Mesothelial cell of epicardium (in vitro differentiated cells): ENCODE measurements around the gene PHC3. TPM values are rescaled to one million over a fixed set of nuclear protein-coding genes. Genes with fewer than 3 reads are reported as not detected.

ENCODE experiments used
- DNase-seq, 2 experiments: peaks; one replicate each; pipeline ENCODE4 v3.0.0; 2021; ENCODE audit warnings: low spot score in 2 of 2; ENCODE audit not compliant: unreplicated experiment in 2 of 2
- H3K27ac Mint-ChIP-seq: 2 replicates; pipeline ENCODE4 v1.8.0; 2021; ENCODE audit warnings: mixed read lengths
- H3K27me3 Mint-ChIP-seq: 2 replicates; pipeline ENCODE4 v1.8.0; 2021; ENCODE audit warnings: low read depth, mixed read lengths
- H3K36me3 Mint-ChIP-seq: 2 replicates; pipeline ENCODE4 v1.8.0; 2021; ENCODE audit warnings: mixed read lengths
- H3K4me1 Mint-ChIP-seq: 2 replicates; pipeline ENCODE4 v1.8.0; 2021; ENCODE audit warnings: mixed read lengths
- H3K4me3 Mint-ChIP-seq: 2 replicates; pipeline ENCODE4 v1.8.0; 2021; ENCODE audit warnings: mild to moderate bottlenecking, moderate library complexity, mixed read lengths
- H3K9me3 Mint-ChIP-seq: 2 replicates; pipeline ENCODE4 v1.8.0; 2021; ENCODE audit warnings: mixed read lengths
- total RNA-seq: library from RNA; stranded (reverse); gene quantifications from 3 replicates; pipeline ENCODE4 v1.2.1, GENCODE V29; 2021
- TF ChIP-seq, protein P1 (sequence below): fragments of 200-600 bp; sonication (generic); IDR thresholded peaks from one replicate; pipeline ENCODE4 v1.5.0; 2021; ENCODE audit warnings: antibody characterized with exemption; ENCODE audit not compliant: unreplicated experiment

Gene PHC3
- total RNA-seq, 1 donor from 2014 or later: 58.1 TPM

DNA sequence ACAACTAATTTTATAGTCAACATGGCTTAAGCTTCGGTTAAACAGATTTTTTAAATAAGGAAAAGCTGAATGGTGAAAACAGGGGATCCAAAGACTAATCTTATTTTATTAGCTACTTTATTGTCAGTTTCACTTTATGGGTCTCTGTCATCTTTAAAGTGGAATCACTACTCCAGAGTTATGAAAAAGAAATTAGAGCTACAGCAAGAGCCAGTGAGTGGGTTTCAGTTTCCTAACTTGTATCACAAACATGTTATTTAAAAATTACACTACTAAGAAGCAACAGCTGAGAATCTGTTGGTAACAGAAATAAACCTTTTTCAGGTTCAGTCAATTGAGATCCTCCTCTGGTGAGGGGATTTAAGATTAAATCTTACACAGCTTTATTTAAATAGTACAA, 10.0 kb downstream of the PHC3 start:
- no peak overlapping the region for H3K27ac Mint-ChIP-seq
- H3K4me3 Mint-ChIP-seq: no peak overlapping the region
- H3K9me3 Mint-ChIP-seq: no peaks in the 10 kb centered on the region
- H3K4me1 Mint-ChIP-seq: no peaks in the 10 kb centered on the region
- peaks cover 42% of the 10 kb centered on the region for H3K36me3 Mint-ChIP-seq
- no peaks in the 10 kb centered on the region for H3K27me3 Mint-ChIP-seq
- TF ChIP-seq, protein P1, sequence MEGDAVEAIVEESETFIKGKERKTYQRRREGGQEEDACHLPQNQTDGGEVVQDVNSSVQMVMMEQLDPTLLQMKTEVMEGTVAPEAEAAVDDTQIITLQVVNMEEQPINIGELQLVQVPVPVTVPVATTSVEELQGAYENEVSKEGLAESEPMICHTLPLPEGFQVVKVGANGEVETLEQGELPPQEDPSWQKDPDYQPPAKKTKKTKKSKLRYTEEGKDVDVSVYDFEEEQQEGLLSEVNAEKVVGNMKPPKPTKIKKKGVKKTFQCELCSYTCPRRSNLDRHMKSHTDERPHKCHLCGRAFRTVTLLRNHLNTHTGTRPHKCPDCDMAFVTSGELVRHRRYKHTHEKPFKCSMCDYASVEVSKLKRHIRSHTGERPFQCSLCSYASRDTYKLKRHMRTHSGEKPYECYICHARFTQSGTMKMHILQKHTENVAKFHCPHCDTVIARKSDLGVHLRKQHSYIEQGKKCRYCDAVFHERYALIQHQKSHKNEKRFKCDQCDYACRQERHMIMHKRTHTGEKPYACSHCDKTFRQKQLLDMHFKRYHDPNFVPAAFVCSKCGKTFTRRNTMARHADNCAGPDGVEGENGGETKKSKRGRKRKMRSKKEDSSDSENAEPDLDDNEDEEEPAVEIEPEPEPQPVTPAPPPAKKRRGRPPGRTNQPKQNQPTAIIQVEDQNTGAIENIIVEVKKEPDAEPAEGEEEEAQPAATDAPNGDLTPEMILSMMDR: no peak
- no peak for DNase-seq

DNA sequence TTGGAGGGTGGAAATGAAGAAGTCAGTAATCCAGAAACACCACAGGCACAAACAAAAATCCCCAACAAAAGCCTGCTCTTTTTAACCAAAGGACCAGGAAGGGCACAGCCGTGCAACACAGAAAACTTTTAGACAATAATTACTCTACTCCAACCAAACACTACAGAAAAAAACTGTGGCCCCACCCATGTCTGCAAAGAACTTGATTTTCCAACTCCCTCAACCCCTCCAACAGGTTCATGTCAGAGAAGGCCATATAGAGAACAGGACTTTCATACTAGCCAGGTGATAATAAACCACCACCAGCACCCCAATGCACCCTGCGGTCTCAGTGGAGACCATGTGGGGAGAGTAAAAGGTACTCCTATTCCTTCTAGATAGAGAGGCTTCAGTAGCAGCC, 16.8 kb downstream of the PHC3 start:
- TF ChIP-seq, protein P1: no peak
- Mint-ChIP-seq H3K27ac (no peak overlapping the region), H3K4me1 (no peaks in the 10 kb centered on the region), H3K4me3 (no peak overlapping the region), H3K27me3 (no peaks in the 10 kb centered on the region), H3K9me3 (peaks cover 20% of the 10 kb centered on the region), H3K36me3 (peaks cover 56% of the 10 kb centered on the region)
- DNase-seq: no peak

DNA sequence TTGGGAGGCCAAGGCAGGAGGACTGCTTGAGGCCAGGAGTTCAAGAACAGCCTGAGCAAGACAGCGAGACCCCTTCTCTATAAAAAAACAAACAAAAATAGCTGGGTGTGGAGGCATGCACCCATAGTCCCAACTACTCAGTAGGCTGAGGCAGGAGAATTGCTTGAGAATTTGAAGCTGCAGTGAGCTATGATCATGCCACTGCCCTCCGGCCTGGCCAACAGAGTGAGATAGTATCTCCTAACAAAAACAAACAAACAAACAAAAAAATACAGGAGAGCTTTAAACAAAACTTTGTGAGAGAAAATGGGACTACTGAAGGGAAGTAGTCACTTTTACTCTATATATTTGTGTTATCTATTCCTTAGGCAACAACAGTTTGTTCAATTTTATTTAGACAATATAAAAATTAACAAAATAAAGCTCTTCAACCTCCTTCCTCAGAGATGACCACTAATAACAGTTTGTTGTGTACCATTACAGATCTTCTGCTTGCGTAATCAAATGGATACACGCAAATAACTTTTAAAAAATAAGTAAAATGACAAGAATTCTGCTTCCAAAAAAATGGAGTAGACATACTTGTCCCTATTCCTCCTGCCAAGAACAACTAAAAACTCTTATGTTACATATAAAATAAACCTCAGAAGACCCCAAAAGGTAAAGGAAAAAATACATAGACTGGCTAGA, 17.4 kb downstream of the PHC3 start:
- no peak for DNase-seq
- H3K27me3 Mint-ChIP-seq: no peaks in the 10 kb centered on the region
- H3K27ac Mint-ChIP-seq: no peak overlapping the region
- H3K4me3 Mint-ChIP-seq: no peak overlapping the region
- H3K9me3 Mint-ChIP-seq: peaks cover 20% of the 10 kb centered on the region
- TF ChIP-seq, protein P1: no peak
- H3K36me3 Mint-ChIP-seq: peaks cover 57% of the 10 kb centered on the region
- no peaks in the 10 kb centered on the region for H3K4me1 Mint-ChIP-seq

DNA sequence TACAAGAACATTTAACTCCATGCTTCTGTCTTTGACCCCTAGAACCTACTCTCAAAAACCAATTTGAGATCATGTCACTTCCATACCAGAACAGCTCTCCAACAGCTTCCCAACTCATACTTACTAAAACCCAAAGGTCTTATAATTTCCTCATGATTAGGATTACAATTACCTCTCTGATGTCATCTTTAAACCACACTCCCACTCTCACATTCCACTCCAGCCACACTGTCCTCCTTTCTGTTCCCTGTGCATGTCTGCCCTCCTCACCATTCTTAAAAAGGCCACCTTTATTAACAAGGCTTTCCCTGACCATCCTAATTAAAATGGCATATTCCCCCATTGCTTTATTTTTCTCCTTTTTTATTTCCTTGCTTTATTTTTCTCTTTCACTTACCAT, 18.9 kb downstream of the PHC3 start:
- Mint-ChIP-seq H3K9me3 (peaks cover 20% of the 10 kb centered on the region), H3K4me3 (no peak overlapping the region), H3K27me3 (no peaks in the 10 kb centered on the region), H3K36me3 (peaks cover 51% of the 10 kb centered on the region), H3K4me1 (no peaks in the 10 kb centered on the region), H3K27ac (no peak overlapping the region)
- TF ChIP-seq, protein P1: no peak
- no peak for DNase-seq

DNA sequence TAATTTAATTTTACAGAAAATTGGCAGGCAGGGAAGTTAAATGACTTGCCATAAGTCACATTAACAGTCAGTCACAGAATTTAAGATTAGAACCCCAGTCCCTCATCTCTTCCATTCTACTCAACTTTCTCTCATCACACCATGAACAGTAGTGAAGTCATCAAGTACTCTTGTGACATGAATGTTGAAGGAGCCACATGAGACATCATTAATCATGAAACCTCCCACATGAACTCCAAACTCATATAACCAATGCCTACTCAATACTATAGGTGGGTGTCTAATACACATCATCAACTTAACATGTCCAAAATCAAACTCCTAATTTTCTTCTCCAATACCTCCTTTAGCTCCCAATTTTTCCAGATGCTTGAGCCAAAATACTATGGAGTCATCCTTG, 19.5 kb downstream of the PHC3 start:
- DNase-seq: no peak
- H3K4me1 Mint-ChIP-seq: no peaks in the 10 kb centered on the region
- no peak overlapping the region for H3K4me3 Mint-ChIP-seq
- TF ChIP-seq, protein P1: no peak
- H3K36me3 Mint-ChIP-seq: peaks cover 52% of the 10 kb centered on the region
- peaks cover 20% of the 10 kb centered on the region for H3K9me3 Mint-ChIP-seq
- no peak overlapping the region for H3K27ac Mint-ChIP-seq
- no peaks in the 10 kb centered on the region for H3K27me3 Mint-ChIP-seq
